Limb (tissue), 2 donors: Measurements from ENCODE around the gene SLC8A1.

Experiments
- DNase-seq, 2 donors: peaks; one replicate each; pipeline ENCODE4 v3.0.0-alpha.2; 2016; ENCODE audit errors: extremely low spot score in 2 of 2

SLC8A1 gene

GRCh38 chr2:40072442-40073232, 379.3 kb downstream of the SLC8A1 start:
- DNase-seq = no peak

GRCh38 chr2:40062381-40062780, 389.5 kb downstream of the SLC8A1 start:
- no peak for DNase-seq

GRCh38 chr2:40049781-40050180, 402.1 kb downstream of the SLC8A1 start:
- no peak for DNase-seq

GRCh38 chr2:40048506-40048905, 403.4 kb downstream of the SLC8A1 start:
- no peak for DNase-seq

GRCh38 chr2:40047406-40047805, 404.5 kb downstream of the SLC8A1 start:
- DNase-seq = no peak
